HEK293 (cell line): ENCODE results near the gene ATP10A.

Experiments used
- CTCF ChIA-PET: fragments of 350-600 bp; formaldehyde crosslinking; extraction: SDS; loops from one replicate; lab custom pipeline; 2021; ENCODE audit warnings: antibody characterized with exemption; lab: Yijun Ruan, JAX
- POLR2A ChIA-PET: fragments of 300-600 bp; formaldehyde crosslinking; extraction: SDS; loops from one replicate; lab custom pipeline; 2020; ENCODE audit warnings: antibody characterized with exemption, inconsistent platforms; lab: Yijun Ruan, JAX
- H3K27ac ChIP-seq: fragments of 200-500 bp; sonication (Bioruptor generic); 2 replicates; pipeline ENCODE4 v1.5.1; 2014; ENCODE audit warnings: low read depth, low read length, control low read depth, inconsistent platforms; ENCODE audit errors: extremely low read depth
- H3K36me3 ChIP-seq, 2 experiments: fragments of 200-500 bp in 1 of 2; sonication (Bioruptor generic) in 1 of 2; 1 replicate in 1 of 2; 2 replicates in 1 of 2; pipeline ENCODE4 v1.5.1; 2014 to 2017; ENCODE audit warnings: inconsistent platforms in 2 of 2, low read length in 2 of 2; ENCODE audit not compliant: control insufficient read depth in 2 of 2, insufficient read depth in 1 of 2
- H3K4me1 ChIP-seq: fragments of 200-500 bp; sonication (Bioruptor generic); 2 replicates; pipeline ENCODE4 v1.5.1; 2014; ENCODE audit warnings: mild to moderate bottlenecking, low read length, inconsistent platforms; ENCODE audit not compliant: control insufficient read depth, insufficient read depth
- H3K4me3 ChIP-seq: 2 replicates; pipeline ENCODE4 v1.5.1; 2011; ENCODE audit warnings: low read depth, mild to moderate bottlenecking, control low read depth, low read length, moderate library complexity
- H3K9me3 ChIP-seq: fragments of 200-500 bp; sonication (Bioruptor generic); 2 replicates; pipeline ENCODE4 v1.5.1; 2014; ENCODE audit warnings: low read depth, low read length, inconsistent platforms; ENCODE audit not compliant: control insufficient read depth, insufficient read depth
- PRDM10 ChIP-seq: fragments of 450-650 bp; formaldehyde crosslinking; IDR thresholded peaks from 2 replicates; pipeline ENCODE4 v1.5.1; 2016; ENCODE audit warnings: missing biosample characterization, missing genetic modification characterization
- PRDM6 ChIP-seq: fragments of 450-650 bp; formaldehyde crosslinking; IDR thresholded peaks from 2 replicates; pipeline ENCODE4 v1.5.1; 2017; ENCODE audit warnings: missing biosample characterization, missing genetic modification characterization
- SP2 ChIP-seq: fragments of 450-650 bp; formaldehyde crosslinking; IDR thresholded peaks from 2 replicates; pipeline ENCODE4 v1.5.1; 2016; ENCODE audit warnings: missing biosample characterization, missing genetic modification characterization
- YY2 ChIP-seq: fragments of 450-650 bp; formaldehyde crosslinking; IDR thresholded peaks from 2 replicates; pipeline ENCODE4 v1.5.1; 2016; ENCODE audit warnings: missing biosample characterization, missing genetic modification characterization
- ZBTB17 ChIP-seq: fragments of 450-650 bp; formaldehyde crosslinking; IDR thresholded peaks from 2 replicates; pipeline ENCODE4 v1.5.1; 2016; ENCODE audit warnings: missing biosample characterization, missing genetic modification characterization
- ZBTB20 ChIP-seq: fragments of 450-650 bp; formaldehyde crosslinking; IDR thresholded peaks from 2 replicates; pipeline ENCODE4 v1.5.1; 2016; ENCODE audit warnings: missing biosample characterization, missing genetic modification characterization
- ZBTB49 ChIP-seq: fragments of 450-650 bp; formaldehyde crosslinking; IDR thresholded peaks from 2 replicates; pipeline ENCODE4 v1.5.1; 2016; ENCODE audit warnings: missing biosample characterization, missing genetic modification characterization, low read depth
- ZNF148 ChIP-seq: fragments of 450-650 bp; formaldehyde crosslinking; IDR thresholded peaks from 2 replicates; pipeline ENCODE4 v1.5.0; 2017; ENCODE audit warnings: missing biosample characterization, missing genetic modification characterization, borderline replicate concordance
- ZNF175 ChIP-seq: fragments of 450-650 bp; formaldehyde crosslinking; IDR thresholded peaks from 2 replicates; pipeline ENCODE4 v1.5.1; 2016; ENCODE audit warnings: missing biosample characterization, missing genetic modification characterization
- ZNF184 ChIP-seq: fragments of 450-650 bp; IDR thresholded peaks from 2 replicates; pipeline ENCODE4 v1.5.1; 2018; ENCODE audit warnings: missing biosample characterization, mild to moderate bottlenecking, missing genetic modification characterization
- ZNF398 ChIP-seq: fragments of 450-650 bp; formaldehyde crosslinking; IDR thresholded peaks from 2 replicates; pipeline ENCODE4 v1.5.1; 2017; ENCODE audit warnings: missing biosample characterization, missing genetic modification characterization
- ZNF423 ChIP-seq: fragments of 450-650 bp; formaldehyde crosslinking; IDR thresholded peaks from 2 replicates; pipeline ENCODE4 v1.5.1; 2016; ENCODE audit warnings: missing biosample characterization, missing genetic modification characterization
- ZNF449 ChIP-seq: fragments of 450-650 bp; formaldehyde crosslinking; IDR thresholded peaks from 2 replicates; pipeline ENCODE4 v1.5.1; 2017; ENCODE audit warnings: missing biosample characterization, mild to moderate bottlenecking, missing genetic modification characterization, moderate library complexity
- ZNF518A ChIP-seq: fragments of 450-650 bp; formaldehyde crosslinking; conservative IDR thresholded peaks from 2 replicates; pipeline ENCODE4 v1.5.1; 2016; ENCODE audit warnings: low read depth, missing biosample characterization, missing genetic modification characterization
- ZNF555 ChIP-seq: fragments of 450-650 bp; formaldehyde crosslinking; conservative IDR thresholded peaks from 2 replicates; pipeline ENCODE4 v1.5.1; 2017; ENCODE audit warnings: missing biosample characterization, mild to moderate bottlenecking, missing genetic modification characterization, inconsistent platforms
- ZNF701 ChIP-seq: fragments of 450-650 bp; formaldehyde crosslinking; IDR thresholded peaks from 2 replicates; pipeline ENCODE4 v1.5.1; 2016; ENCODE audit warnings: missing biosample characterization, missing genetic modification characterization

ATP10A gene

GRCh38 chr15:25850154-25851111 is 12.7 kb downstream of the ATP10A start:
- H3K36me3 ChIP-seq = no peaks in the 10 kb centered on the region
- peak overlapping the region; percentile 80 for H3K27ac ChIP-seq
- peaks cover 15% of the 10 kb centered on the region for H3K4me1 ChIP-seq
- H3K4me3 ChIP-seq = peak overlapping the region; percentile 11
- H3K9me3 ChIP-seq = no peaks in the 10 kb centered on the region
- ChIA-PET POLR2A (no interaction called here), CTCF (no interaction called here)
- TF ChIP-seq ZNF449 (no peak), ZNF175 (tag by site-specific recombination) (no peak), ZBTB20 (tag by site-specific recombination) (0 out of 2 replicates have a peak, but pooled peaks have one; percentile 22), YY2 (tag by site-specific recombination) (no peak), ZNF184 (tag by site-specific recombination) (no peak), ZBTB17 (tag by site-specific recombination) (peak; percentile 80), ZNF555 (tag by site-specific recombination) (no peak), PRDM6 (tag by site-specific recombination) (no peak), ZNF423 (tag by site-specific recombination) (peak; percentile 69), ZNF398 (peak; percentile 66), ZNF701 (tag by site-specific recombination) (peak; percentile 84), ZBTB49 (tag by site-specific recombination) (no peak), SP2 (tag by site-specific recombination) (peak; percentile 29; the same call in 1 of the 2 replicates), PRDM10 (tag by site-specific recombination) (peak; percentile 46; the same call in 1 of the 2 replicates), ZNF148 (tag by site-specific recombination) (no peak), ZNF518A (tag by site-specific recombination) (no peak)
